Keratinocyte (primary cell): ENCODE results near the gene LDLRAD4. TPM values are rescaled to one million over a fixed set of nuclear protein-coding genes. Genes with fewer than 3 reads are reported as not detected.

Experiments used
- DNase-seq: peaks from one replicate; pipeline ENCODE4 v3.0.0-alpha.2; 2011; ENCODE audit warnings: low read depth, missing footprints, low spot score
- FAIRE-seq: peaks from 2 replicates; lab custom pipeline; 2011; peaks lifted over from hg19 to GRCh38; lab: Jason Lieb, UNC
- H2AFZ ChIP-seq: 2 replicates; pipeline ENCODE4 v1.6.0; 2012; ENCODE audit warnings: low read length, control low read depth, inconsistent platforms; ENCODE audit not compliant: control insufficient read depth
- H3K27ac ChIP-seq: 2 replicates; pipeline ENCODE4 v1.5.1; 2011; ENCODE audit warnings: low read length; ENCODE audit not compliant: control insufficient read depth, insufficient read depth
- H3K27me3 ChIP-seq: 3 replicates; pipeline ENCODE4 v1.6.0; 2011; ENCODE audit warnings: low read length; ENCODE audit not compliant: control insufficient read depth, insufficient read depth; ENCODE audit errors: extremely low read depth
- H3K36me3 ChIP-seq, 2 experiments: 2 replicates in 1 of 2; 3 replicates in 1 of 2; pipeline ENCODE4 v1.5.1; 2011; ENCODE audit warnings: low read length in 2 of 2, mild to moderate bottlenecking in 1 of 2; ENCODE audit not compliant: control insufficient read depth in 2 of 2, insufficient read depth in 2 of 2; ENCODE audit errors: extremely low read depth in 1 of 2
- H3K4me1 ChIP-seq: 3 replicates; pipeline ENCODE4 v1.5.1; 2011; ENCODE audit warnings: low read length; ENCODE audit not compliant: control insufficient read depth, insufficient read depth; ENCODE audit errors: extremely low read depth
- H3K4me2 ChIP-seq: 3 replicates; pipeline ENCODE4 v1.6.0; 2011; ENCODE audit warnings: low read depth, low read length; ENCODE audit not compliant: control insufficient read depth, insufficient read depth; ENCODE audit errors: extremely low read depth
- H3K4me3 ChIP-seq, 3 experiments: fragments of 200-600 bp in 1 of 3; sonication (generic) in 1 of 3; 2 replicates in 2 of 3; 3 replicates in 1 of 3; pipeline ENCODE4 v1.5.1; 2011 to 2016; ENCODE audit warnings: low read length in 3 of 3, mild to moderate bottlenecking in 3 of 3, control low read depth in 2 of 3, inconsistent platforms in 1 of 3, low read depth in 1 of 3, mixed read lengths in 1 of 3, mixed run types in 1 of 3, moderate library complexity in 1 of 3; ENCODE audit not compliant: control insufficient read depth in 2 of 3, insufficient read depth in 2 of 3; ENCODE audit errors: extremely low read depth in 1 of 3
- H3K79me2 ChIP-seq: 2 replicates; pipeline ENCODE4 v1.6.0; 2012; ENCODE audit warnings: low read length; ENCODE audit not compliant: control insufficient read depth, insufficient read depth
- H3K9ac ChIP-seq: 3 replicates; pipeline ENCODE4 v1.6.0; 2011; ENCODE audit warnings: low read length; ENCODE audit not compliant: control insufficient read depth, insufficient read depth; ENCODE audit errors: extremely low read depth
- H3K9me1 ChIP-seq: 3 replicates; pipeline ENCODE4 v1.6.0; 2011; ENCODE audit warnings: low read length; ENCODE audit not compliant: control insufficient read depth, insufficient read depth; ENCODE audit errors: extremely low read depth
- H3K9me3 ChIP-seq: 2 replicates; pipeline ENCODE4 v1.5.1; 2012; ENCODE audit warnings: low read depth, low read length; ENCODE audit not compliant: control insufficient read depth
- H4K20me1 ChIP-seq: 3 replicates; pipeline ENCODE4 v1.6.0; 2011; ENCODE audit warnings: low read length; ENCODE audit not compliant: control insufficient read depth, insufficient read depth; ENCODE audit errors: extremely low read depth
- CTCF ChIP-seq, 3 experiments: IDR thresholded peaks in 1 of 3; conservative IDR thresholded peaks in 1 of 3; optimal IDR thresholded peaks in 1 of 3; 2 replicates in 2 of 3; 3 replicates in 1 of 3; pipeline versions ENCODE3 to v1.5.1; 2011; ENCODE audit warnings: low read length in 3 of 3, mild to moderate bottlenecking in 3 of 3, moderate library complexity in 2 of 3, control low read depth in 1 of 3, inconsistent platforms in 1 of 3; ENCODE audit not compliant: insufficient read depth in 2 of 3; ENCODE audit errors: extremely low read depth in 1 of 3
- EZH2 ChIP-seq: IDR thresholded peaks from one replicate; pipeline ENCODE4 v1.6.1; 2012; ENCODE audit warnings: inconsistent platforms, mild to moderate bottlenecking, low read length, moderate library complexity
- dilution Hi-C: fragments of 300-500 bp; cut with MboI; formaldehyde crosslinking; loops from one replicate; pipeline ENCODE4 v1.7.0; 2020; ENCODE audit warnings: low sequenced_read_pairs; ENCODE audit not compliant: extremely low pct_ligation_motif_present
- polyA plus RNA-seq, 5 experiments: library from polyadenylated mRNA; depleted of rRNA in 3 of 5; stranded (reverse) in 3 of 5; stranded (forward) in 1 of 5; unstranded in 1 of 5; fragments of >200 nt; gene quantifications; 1 replicate in 1 of 5; 2 replicates in 3 of 5; 3 replicates in 1 of 5; pipeline versions ENCODE4 v1.2.1 to v1.2.3, GENCODE V29; 2011 to 2012; ENCODE audit warnings: missing spikeins in 2 of 5, low read depth in 1 of 5, low replicate concordance in 1 of 5

LDLRAD4 gene
- polyA plus RNA-seq, 1 donor (not counting 4 experiments of a cell fraction or from before 2014, with no cell fraction given) = not detected

DNA sequence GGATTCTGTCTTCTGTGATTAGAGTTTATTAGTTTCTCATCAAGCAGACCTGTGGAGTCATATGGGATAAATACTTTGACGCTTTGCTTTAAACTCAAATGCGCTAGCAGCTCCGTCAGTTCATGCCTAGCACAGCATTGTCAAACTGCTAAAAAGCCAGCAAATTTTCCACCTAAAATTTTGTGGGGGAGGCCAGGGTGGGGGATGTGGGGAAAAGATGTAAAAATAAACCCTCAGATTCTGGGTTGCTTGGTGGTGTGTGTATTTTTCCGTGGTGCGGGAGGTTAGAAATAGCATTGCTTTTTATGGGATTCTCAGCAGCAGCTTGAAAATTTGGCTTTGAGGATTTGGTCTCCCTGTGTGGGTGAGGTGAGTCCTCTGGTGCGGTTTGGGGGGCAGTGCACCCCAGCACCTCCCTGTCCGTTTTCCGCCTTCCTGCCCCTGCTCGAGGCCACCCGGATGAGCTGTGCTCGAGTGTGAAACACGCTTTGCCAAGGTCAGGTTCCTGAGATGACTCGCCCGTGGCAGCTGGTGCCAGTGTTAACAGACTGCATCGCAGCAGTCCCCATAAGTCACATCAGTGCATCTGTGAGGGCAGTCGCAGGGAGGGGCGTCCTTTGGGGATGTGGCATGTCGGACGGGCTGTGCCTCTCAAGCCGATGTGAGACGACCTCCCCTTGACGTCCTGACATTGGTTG lies 65.9 kb downstream of the LDLRAD4 start:
- FAIRE-seq (no peak), DNase-seq (no peak)
- Histone ChIP-seq H2AFZ (no peak overlapping the region), H3K36me3 (no peaks in the 10 kb centered on the region), H3K4me2 (no peak overlapping the region), H3K4me1 (no peaks in the 10 kb centered on the region), H3K9me3 (peaks cover 2% of the 10 kb centered on the region), H3K9ac (no peak overlapping the region), H3K27me3 (no peaks in the 10 kb centered on the region), H3K9me1 (no peaks in the 10 kb centered on the region), H3K4me3 (no peak overlapping the region), H3K79me2 (no peaks in the 10 kb centered on the region), H3K27ac (no peak overlapping the region), H4K20me1 (no peaks in the 10 kb centered on the region)
- TF ChIP-seq EZH2 (no peak), CTCF (optimal IDR thresholded peaks at IDR 0.05 in 1 of 3, IDR thresholded peaks at IDR 0.05 in 1 of 3, conservative IDR thresholded peaks at IDR 0.05 in 1 of 3; ENCODE audit: extremely low read depth in 1 of 3, insufficient read depth in 2 of 3, low read length in 3 of 3) (no peak)
- dilution Hi-C loops = no loop called here

GRCh38 chr18:13285874-13286273 lies 67.3 kb downstream of the LDLRAD4 start:
- Histone ChIP-seq H3K9me1 (no peaks in the 10 kb centered on the region), H3K36me3 (no peaks in the 10 kb centered on the region), H3K4me1 (no peaks in the 10 kb centered on the region), H3K9me3 (peaks cover 2% of the 10 kb centered on the region), H3K79me2 (no peaks in the 10 kb centered on the region), H3K4me2 (no peak overlapping the region), H4K20me1 (no peaks in the 10 kb centered on the region), H3K27ac (no peak overlapping the region), H3K27me3 (no peaks in the 10 kb centered on the region), H3K9ac (no peak overlapping the region), H3K4me3 (no peak overlapping the region), H2AFZ (no peak overlapping the region)
- TF ChIP-seq CTCF (optimal IDR thresholded peaks at IDR 0.05 in 1 of 3, IDR thresholded peaks at IDR 0.05 in 1 of 3, conservative IDR thresholded peaks at IDR 0.05 in 1 of 3; ENCODE audit: extremely low read depth in 1 of 3, insufficient read depth in 2 of 3, low read length in 3 of 3) (no peak), EZH2 (no peak)
- FAIRE-seq = no peak
- dilution Hi-C loops = no loop called here
- DNase-seq = no peak
